Activated CD4-positive, alpha-beta T cell treated with anti-CD3 and anti-CD28 coated beads, Interleukin-2, amount 10 ng/mL, durations not matched to agents 7 days and 5 days (primary cell): ENCODE measurements around the gene GSTM3. TPM values are rescaled to one million over a fixed set of nuclear protein-coding genes. Genes with fewer than 3 reads are reported as not detected.
"Not testable (repeated sequence)": the region's sequence is repeated elsewhere in the genome, so short reads cannot be mapped to it uniquely, and the experiment has no call there.

Experiments used
- CTCF ChIA-PET: fragments of 350-600 bp; sonication (Branson Sonifier 250); formaldehyde crosslinking; loops from one replicate; lab custom pipeline; 2021; ENCODE audit warnings: antibody characterized with exemption; lab: Charles Lee
- POLR2A ChIA-PET: fragments of 350-600 bp; sonication (Branson Sonifier 250); formaldehyde crosslinking; loops from one replicate; lab custom pipeline; 2021; ENCODE audit warnings: antibody characterized with exemption; lab: Charles Lee
- DNase-seq: peaks from one replicate; pipeline ENCODE4 v3.0.0-alpha.2; 2020
- H3K27ac Mint-ChIP-seq: one replicate; pipeline ENCODE4 v1.8.0; 2021; ENCODE audit warnings: mild to moderate bottlenecking, moderate library complexity, mixed read lengths
- H3K27me3 Mint-ChIP-seq: one replicate; pipeline ENCODE4 v1.8.0; 2021; ENCODE audit warnings: mixed read lengths
- H3K36me3 Mint-ChIP-seq: one replicate; pipeline ENCODE4 v1.8.0; 2021; ENCODE audit warnings: low read depth, mixed read lengths
- H3K4me1 Mint-ChIP-seq: one replicate; pipeline ENCODE4 v1.8.0; 2021; ENCODE audit warnings: mixed read lengths
- H3K4me3 Mint-ChIP-seq: one replicate; pipeline ENCODE4 v1.8.0; 2021; ENCODE audit warnings: mild to moderate bottlenecking, moderate library complexity, mixed read lengths
- H3K9me3 Mint-ChIP-seq: one replicate; pipeline ENCODE4 v1.8.0; 2021; ENCODE audit warnings: mixed read lengths
- total RNA-seq, 2 experiments: library from RNA; stranded (reverse); gene quantifications; one replicate each; pipeline ENCODE4 v1.2.3, GENCODE V29; 2021

The GSTM3 gene
- total RNA-seq, 2 experiments from 2014 or later = 6.3 to 8.2 TPM

GRCh38 chr1:109695138-109695537 lies 45.7 kb downstream of the GSTM3 start:
- H3K27me3 Mint-ChIP-seq, CTCF ChIA-PET, H3K27ac Mint-ChIP-seq, DNase-seq, H3K4me1 Mint-ChIP-seq, H3K4me3 Mint-ChIP-seq, POLR2A ChIA-PET, H3K9me3 Mint-ChIP-seq: not testable (repeated sequence)
- H3K36me3 Mint-ChIP-seq = peaks cover 11% of the 10 kb centered on the region

GRCh38 chr1:109694400-109694799 lies 46.4 kb downstream of the GSTM3 start:
- H3K27ac Mint-ChIP-seq, H3K9me3 Mint-ChIP-seq, H3K4me1 Mint-ChIP-seq, CTCF ChIA-PET, H3K27me3 Mint-ChIP-seq, DNase-seq, H3K4me3 Mint-ChIP-seq, POLR2A ChIA-PET: not testable (repeated sequence)
- H3K36me3 Mint-ChIP-seq = peaks cover 11% of the 10 kb centered on the region

- ChIA-PET POLR2A (interaction anchor here (0.7 kb wide), 1 partner anchor 37 kb away, joined by 3 read pairs; no protein-coding TSS in a partner anchor), CTCF (no interaction called here)
- H3K4me3 Mint-ChIP-seq = no peak overlapping the region
- H3K4me1 Mint-ChIP-seq = peaks cover 21% of the 10 kb centered on the region
- no peaks in the 10 kb centered on the region for H3K9me3 Mint-ChIP-seq
- H3K27ac Mint-ChIP-seq = no peak overlapping the region
- DNase-seq = no peak
- H3K27me3 Mint-ChIP-seq = no peaks in the 10 kb centered on the region
- H3K36me3 Mint-ChIP-seq = peaks cover 15% of the 10 kb centered on the region
These were observed 49.1 kb downstream of the GSTM3 start for GRCh38 chr1:109691759-109692158.

- no peaks in the 10 kb centered on the region for H3K27me3 Mint-ChIP-seq
- ChIA-PET CTCF (no interaction called here), POLR2A (no interaction called here)
- peaks cover 4% of the 10 kb centered on the region for H3K9me3 Mint-ChIP-seq
- H3K4me1 Mint-ChIP-seq = peaks cover 22% of the 10 kb centered on the region
- no peak for DNase-seq
- H3K27ac Mint-ChIP-seq = no peak overlapping the region
- peak overlapping the region; percentile 9 for H3K4me3 Mint-ChIP-seq
- peaks cover 11% of the 10 kb centered on the region for H3K36me3 Mint-ChIP-seq
These were observed 50.9 kb downstream of the GSTM3 start for GRCh38 chr1:109689844-109690405.

GRCh38 chr1:109687641-109688499 lies 53.0 kb downstream of the GSTM3 start, which contains the start of gene GSTM1:
Gene GSTM1, plus strand, starts transcription at chr1:109687817. Its CDS starts 57 bp downstream, at chr1:109687874.
- ChIA-PET CTCF (no interaction called here), POLR2A (interaction anchor here (0.6 kb wide), 1 partner anchor 145 kb away, joined by 3 read pairs; no protein-coding TSS in a partner anchor)
- no peaks in the 10 kb centered on the region for H3K27me3 Mint-ChIP-seq
- peak within 1 kb of the TSS; percentile 91 for H3K27ac Mint-ChIP-seq
- peaks cover 22% of the 10 kb centered on the region for H3K4me1 Mint-ChIP-seq
- H3K4me3 Mint-ChIP-seq = peak within 1 kb of the TSS; percentile 82
- peaks cover 14% of the 10 kb centered on the region for H3K36me3 Mint-ChIP-seq
- H3K9me3 Mint-ChIP-seq = peaks cover 8% of the 10 kb centered on the region
- DNase-seq = peak; percentile 89

GRCh38 chr1:109687109-109687508 lies 53.7 kb downstream of the GSTM3 start:
- H3K9me3 Mint-ChIP-seq, DNase-seq, H3K27me3 Mint-ChIP-seq, CTCF ChIA-PET: not testable (repeated sequence)
- peak overlapping the region; percentile 82 for H3K4me3 Mint-ChIP-seq
- H3K36me3 Mint-ChIP-seq = peaks cover 14% of the 10 kb centered on the region
- H3K27ac Mint-ChIP-seq = peak overlapping the region; percentile 91
- POLR2A ChIA-PET = interaction anchor here (0.6 kb wide), 1 partner anchor 146 kb away, joined by 3 read pairs; no protein-coding TSS in a partner anchor
- H3K4me1 Mint-ChIP-seq = peaks cover 22% of the 10 kb centered on the region

DNA sequence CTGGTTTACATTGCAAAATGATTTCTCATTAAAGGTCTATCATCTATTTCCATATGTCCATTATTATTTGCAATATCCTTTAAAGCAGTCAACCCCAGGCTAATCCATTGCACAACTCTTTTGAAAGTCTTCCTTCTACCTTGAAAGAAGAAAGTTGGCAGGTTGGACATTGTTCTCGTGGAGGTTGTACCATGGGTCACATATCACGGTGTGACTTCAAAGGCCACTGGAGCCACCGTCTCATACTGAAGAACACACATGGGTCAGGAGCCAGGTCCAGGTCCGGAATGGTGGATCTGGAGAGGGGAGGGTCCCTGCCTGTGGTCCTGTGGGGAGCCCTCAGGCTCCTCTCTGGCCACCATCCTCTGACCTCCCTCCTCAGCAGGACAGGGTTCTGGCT lies 54.9 kb downstream of the GSTM3 start:
- Mint-ChIP-seq H3K36me3 (peaks cover 14% of the 10 kb centered on the region), H3K4me1 (peaks cover 20% of the 10 kb centered on the region)
- H3K27me3 Mint-ChIP-seq, H3K9me3 Mint-ChIP-seq, CTCF ChIA-PET, DNase-seq, POLR2A ChIA-PET, H3K4me3 Mint-ChIP-seq, H3K27ac Mint-ChIP-seq: not testable (repeated sequence)

DNA sequence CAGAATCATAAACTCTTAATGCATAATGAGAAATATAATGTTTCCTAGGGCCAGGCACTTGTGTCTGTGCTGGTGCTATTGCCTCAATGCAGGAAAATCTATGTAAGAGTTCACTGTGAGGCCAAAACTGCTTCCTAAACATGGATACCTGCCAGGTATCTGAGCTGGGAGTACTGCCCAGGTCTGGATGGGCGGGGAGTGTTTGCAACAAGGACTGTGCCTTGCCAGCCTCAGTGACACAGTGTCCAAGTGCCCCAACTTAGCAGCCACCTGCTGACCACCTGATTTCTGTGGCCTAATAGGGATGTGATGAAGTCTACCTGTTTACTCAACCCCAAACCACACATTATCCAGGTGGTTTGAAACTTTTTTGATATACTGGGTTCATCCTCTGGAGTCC lies 55.4 kb downstream of the GSTM3 start:
- H3K4me3 Mint-ChIP-seq, CTCF ChIA-PET: not testable (repeated sequence)
- peaks cover 10% of the 10 kb centered on the region for H3K36me3 Mint-ChIP-seq

DNA sequence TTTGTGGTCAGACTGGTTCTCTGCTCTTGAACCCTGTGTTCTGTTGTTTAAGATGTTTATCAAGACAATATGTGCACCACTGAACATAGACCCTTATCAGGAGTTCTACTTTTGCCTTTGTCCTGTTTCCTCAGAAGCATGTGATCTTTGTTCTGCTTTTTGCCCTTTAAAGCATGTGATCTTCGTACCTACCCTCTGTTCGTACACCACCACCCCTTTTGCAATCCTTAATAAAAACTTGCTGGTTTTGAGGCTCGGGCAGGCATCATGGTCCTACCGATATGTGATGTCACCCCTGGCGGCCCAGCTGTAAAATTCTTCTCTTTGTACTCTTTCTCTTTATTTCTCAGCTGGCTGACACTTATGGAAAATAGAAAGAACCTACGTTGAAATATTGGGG lies 56.1 kb downstream of the GSTM3 start:
- H3K9me3 Mint-ChIP-seq, H3K36me3 Mint-ChIP-seq, H3K27me3 Mint-ChIP-seq, CTCF ChIA-PET, DNase-seq, H3K27ac Mint-ChIP-seq, H3K4me3 Mint-ChIP-seq, POLR2A ChIA-PET: not testable (repeated sequence)
- peaks cover 18% of the 10 kb centered on the region for H3K4me1 Mint-ChIP-seq

More for the DNA sequence above, 55.4 kb downstream of the GSTM3 start:
- H3K27me3 Mint-ChIP-seq, H3K27ac Mint-ChIP-seq, H3K9me3 Mint-ChIP-seq, POLR2A ChIA-PET, DNase-seq: not testable (repeated sequence)
- peaks cover 19% of the 10 kb centered on the region for H3K4me1 Mint-ChIP-seq

Other genes with a start within 250 kb of the GSTM3 start
- gene CYB561D1, start 246.9 kb downstream of the GSTM3 start, total RNA-seq = 10 to 100 TPM; 25.3 to 29.7 TPM
- 1 to 10 TPM; 5.8 to 7.6 TPM for gene AMIGO1, start 231.3 kb downstream of the GSTM3 start, total RNA-seq
- gene GPR61, start 201.2 kb downstream of the GSTM3 start, total RNA-seq = under 1 TPM; 0.45 to 0.52 TPM
- gene GNAI3, start 192.4 kb downstream of the GSTM3 start, total RNA-seq = 1 to 10 TPM; 8.8 to 9.7 TPM
- gene GNAT2, start 121.4 kb downstream of the GSTM3 start, total RNA-seq = not detected
- gene AMPD2, start 121.2 kb downstream of the GSTM3 start, total RNA-seq = 100 to 1,000 TPM; 116 to 120 TPM
- gene GSTM4, start 84.9 kb downstream of the GSTM3 start, total RNA-seq = 10 to 100 TPM; 34.3 to 36.3 TPM
- gene GSTM2, start 73.0 kb downstream of the GSTM3 start, total RNA-seq = 10 to 100 TPM; 33.4 to 33.5 TPM
- gene GSTM1, start 53.2 kb downstream of the GSTM3 start, total RNA-seq = 10 to 100 TPM; 68.4 to 77.2 TPM
- gene GSTM5, start 28.8 kb downstream of the GSTM3 start, total RNA-seq = under 1 TPM in 1 of 2 experiments, not detected in 1; 0.17 TPM
- not detected for gene EPS8L3, start 22.9 kb upstream of the GSTM3 start, total RNA-seq
- 10 to 100 TPM; 39.5 to 42.4 TPM for gene CSF1, start 169.8 kb upstream of the GSTM3 start, total RNA-seq
- 10 to 100 TPM; 50.4 to 50.9 TPM for gene AHCYL1, start 243.7 kb upstream of the GSTM3 start, total RNA-seq